ENCODE results near the gene GDAP1L1.

The GDAP1L1 gene

DNA sequence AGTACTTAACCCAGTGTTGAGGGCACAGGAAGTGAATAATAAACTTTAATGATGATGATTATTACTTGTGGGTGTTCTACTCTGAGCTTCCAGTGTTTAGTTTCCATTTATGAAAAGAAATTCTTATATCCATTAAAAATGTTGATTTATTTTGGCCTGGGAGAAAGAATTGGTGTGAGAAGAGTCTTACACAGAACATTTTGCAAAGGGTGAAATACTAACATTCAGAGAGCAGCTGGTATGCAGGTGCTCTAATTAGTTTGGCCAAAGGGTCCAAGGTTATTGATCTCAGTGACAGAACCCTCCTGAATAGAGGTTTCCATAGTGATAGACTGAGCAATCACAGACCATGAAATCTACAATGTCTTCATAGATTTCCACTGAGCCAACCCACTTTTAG is 41.0 kb upstream of the GDAP1L1 start:
- no peak overlapping the region for H3K27ac ChIP-seq
- TF ChIP-seq, protein P1, sequence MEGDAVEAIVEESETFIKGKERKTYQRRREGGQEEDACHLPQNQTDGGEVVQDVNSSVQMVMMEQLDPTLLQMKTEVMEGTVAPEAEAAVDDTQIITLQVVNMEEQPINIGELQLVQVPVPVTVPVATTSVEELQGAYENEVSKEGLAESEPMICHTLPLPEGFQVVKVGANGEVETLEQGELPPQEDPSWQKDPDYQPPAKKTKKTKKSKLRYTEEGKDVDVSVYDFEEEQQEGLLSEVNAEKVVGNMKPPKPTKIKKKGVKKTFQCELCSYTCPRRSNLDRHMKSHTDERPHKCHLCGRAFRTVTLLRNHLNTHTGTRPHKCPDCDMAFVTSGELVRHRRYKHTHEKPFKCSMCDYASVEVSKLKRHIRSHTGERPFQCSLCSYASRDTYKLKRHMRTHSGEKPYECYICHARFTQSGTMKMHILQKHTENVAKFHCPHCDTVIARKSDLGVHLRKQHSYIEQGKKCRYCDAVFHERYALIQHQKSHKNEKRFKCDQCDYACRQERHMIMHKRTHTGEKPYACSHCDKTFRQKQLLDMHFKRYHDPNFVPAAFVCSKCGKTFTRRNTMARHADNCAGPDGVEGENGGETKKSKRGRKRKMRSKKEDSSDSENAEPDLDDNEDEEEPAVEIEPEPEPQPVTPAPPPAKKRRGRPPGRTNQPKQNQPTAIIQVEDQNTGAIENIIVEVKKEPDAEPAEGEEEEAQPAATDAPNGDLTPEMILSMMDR (IDR thresholded peaks at IDR 0.05), result no peak

DNA sequence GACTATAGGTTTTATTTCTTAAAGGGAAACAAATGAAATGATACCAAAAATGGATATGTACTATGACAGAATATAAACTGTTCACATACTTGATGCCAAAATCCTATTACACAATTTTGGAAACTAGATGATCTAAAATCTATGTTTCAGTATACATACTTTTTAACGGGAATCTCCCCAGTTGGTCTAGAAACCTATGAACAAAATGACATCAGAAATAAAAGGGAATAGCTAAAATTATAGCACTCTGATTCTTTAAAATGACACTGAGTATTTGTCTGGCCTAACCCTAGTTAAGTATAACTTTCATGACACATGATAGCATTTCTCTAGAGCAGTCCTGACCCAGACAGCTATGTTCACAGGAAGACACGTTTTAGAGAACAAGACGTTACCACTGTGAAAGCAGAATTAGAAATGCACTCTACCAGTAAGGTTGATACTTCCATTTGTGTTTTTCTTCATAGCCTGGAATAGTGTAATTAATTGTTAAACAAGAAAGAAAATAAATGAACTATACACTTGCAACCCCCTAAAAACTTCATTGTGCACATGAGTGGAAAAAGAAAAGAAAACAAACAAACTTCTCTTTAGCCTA is 39.9 kb upstream of the GDAP1L1 start:
- H3K27ac ChIP-seq, result no peak overlapping the region
- TF ChIP-seq ZFX (IDR thresholded peaks at IDR 0.05; ENCODE audit: borderline replicate concordance), result no peak
- TF ChIP-seq, protein P1 (IDR thresholded peaks at IDR 0.05), result no peak

DNA sequence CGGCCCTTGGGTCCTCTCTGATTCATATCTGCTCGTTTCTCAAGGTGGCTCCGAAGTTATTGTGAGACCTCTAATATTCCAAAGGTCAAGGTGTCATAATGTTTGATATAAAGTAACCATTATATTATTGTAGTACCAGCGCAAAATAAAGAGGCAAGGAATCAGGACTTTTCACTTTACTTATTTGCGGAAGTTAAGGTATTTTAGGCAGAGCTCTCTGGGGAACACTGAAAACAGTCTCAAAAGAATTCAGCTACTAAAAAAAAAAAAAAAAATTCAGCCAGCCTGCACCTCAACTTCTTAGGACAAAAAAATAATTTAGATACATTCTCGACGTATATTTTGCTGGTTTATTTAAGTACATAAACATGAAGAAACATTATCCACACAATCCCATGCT is 38.9 kb upstream of the GDAP1L1 start:
- TF ChIP-seq, protein P1 (IDR thresholded peaks at IDR 0.05), result no peak
- TF ChIP-seq ZFX (IDR thresholded peaks at IDR 0.05; ENCODE audit: borderline replicate concordance), result no peak
- H3K27ac ChIP-seq, result no peak overlapping the region

DNA sequence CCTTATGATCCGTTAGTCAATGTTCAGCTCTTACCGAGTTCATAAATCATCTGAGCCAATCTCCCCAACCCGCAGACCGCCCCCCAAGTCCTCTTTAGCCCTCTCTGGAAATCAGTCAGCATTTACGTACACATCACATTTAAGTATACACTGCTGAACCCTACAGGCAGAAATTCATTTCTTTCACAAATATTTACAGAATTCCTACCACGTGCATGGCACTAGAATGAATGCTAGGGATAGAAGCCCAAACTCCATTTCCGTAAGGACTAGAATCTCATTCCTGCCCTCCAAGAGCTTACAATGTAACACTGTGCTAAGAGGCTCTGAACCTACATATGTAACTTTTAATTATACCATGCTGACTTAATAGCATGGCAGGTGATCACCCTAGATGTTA is 38.3 kb upstream of the GDAP1L1 start:
- no peak for TF ChIP-seq ZFX (IDR thresholded peaks at IDR 0.05; ENCODE audit: borderline replicate concordance)
- TF ChIP-seq, protein P1 (IDR thresholded peaks at IDR 0.05), result no peak
- peak overlapping the region; percentile 97; the same call in 1 of the 2 replicates for H3K27ac ChIP-seq

DNA sequence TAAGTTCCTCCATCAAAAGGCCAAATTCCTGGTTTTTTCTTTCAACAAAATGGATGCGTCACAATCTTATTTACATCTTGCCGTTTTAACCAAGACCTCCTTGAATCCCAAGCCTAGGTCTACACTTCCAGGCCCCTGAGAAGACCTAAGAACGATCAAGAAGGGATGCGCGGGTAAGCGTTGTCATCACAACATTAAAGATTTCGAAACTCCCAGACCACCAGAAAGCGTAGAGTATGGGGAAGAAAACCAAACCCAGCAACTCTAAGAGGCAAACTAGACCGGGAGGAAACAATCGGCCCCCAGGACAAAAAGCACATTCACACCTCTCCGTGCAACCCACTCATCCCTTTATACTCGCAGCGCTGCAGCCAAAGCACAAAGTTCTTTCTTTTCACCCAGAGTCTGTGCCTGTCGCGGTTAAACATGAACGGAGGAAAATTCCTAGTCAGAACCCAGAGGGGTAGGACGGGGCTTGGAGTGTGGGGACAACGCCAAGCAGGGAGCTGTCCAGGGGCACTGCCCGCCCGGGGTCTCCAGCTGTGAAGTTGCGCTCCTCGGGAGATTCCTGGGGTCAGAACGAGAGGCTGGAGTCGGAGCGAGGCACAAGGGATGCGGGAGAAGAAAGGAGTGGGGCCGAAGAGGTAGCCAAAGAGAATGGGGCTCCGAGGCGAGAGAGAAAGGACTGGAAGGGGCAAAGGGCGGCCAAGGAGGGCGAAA is 37.3 kb upstream of the GDAP1L1 start:
- H3K27ac ChIP-seq, result peak overlapping the region; percentile 97
- TF ChIP-seq, protein P1 (IDR thresholded peaks at IDR 0.05), result no peak
- TF ChIP-seq ZFX (IDR thresholded peaks at IDR 0.05; ENCODE audit: borderline replicate concordance), result no peak

DNA sequence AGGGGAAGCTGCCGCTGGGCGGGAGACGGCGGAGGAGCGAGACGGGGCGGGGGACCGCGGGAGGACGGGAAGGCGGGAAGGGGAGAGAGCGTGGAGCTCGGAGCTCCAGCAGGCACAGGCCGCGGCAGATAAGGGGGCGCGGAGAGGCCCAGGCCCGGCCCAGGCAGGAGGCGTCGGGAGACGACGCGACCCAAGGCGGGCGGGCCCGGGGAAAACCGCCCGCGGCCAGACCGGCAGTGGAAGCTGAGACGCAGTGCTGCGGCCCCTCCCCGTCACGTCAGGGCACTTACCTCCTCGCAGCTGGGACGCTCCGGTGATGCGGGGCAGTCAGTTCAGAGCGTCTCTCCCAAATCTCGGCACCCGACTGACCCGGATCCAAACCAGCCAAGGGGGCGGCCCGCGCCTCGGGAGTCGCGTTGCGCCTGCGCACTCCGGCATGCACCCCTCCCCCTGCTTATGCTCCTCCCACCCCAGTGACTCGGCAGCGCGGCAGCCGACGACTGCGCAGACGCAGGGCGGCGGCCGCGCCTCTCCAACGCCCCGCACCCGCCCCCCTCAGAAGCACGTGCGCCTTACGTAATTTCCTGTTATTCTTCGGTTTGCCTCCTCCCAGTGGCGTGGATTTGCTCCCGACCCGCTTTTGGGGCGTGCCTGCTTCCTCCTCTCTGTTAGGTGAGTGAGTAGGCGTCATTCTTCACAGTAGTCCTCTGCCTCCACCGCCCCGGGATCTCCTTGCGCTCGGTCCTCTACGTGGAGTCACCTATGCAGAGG is 36.5 kb upstream of the GDAP1L1 start, which contains the start of gene OSER1:
TSS of gene OSER1 (minus strand) at position 366 of the 771 bp plus-strand sequence. CDS start 3,814 bp downstream, outside the sequence.
- TF ChIP-seq, protein P1 (IDR thresholded peaks at IDR 0.05), result no peak
- TF ChIP-seq ZFX (IDR thresholded peaks at IDR 0.05; ENCODE audit: borderline replicate concordance), result no peak
- H3K27ac ChIP-seq, result peak within 1 kb of the TSS; percentile 97

Measured in 22Rv1 (cell line).